GM12892 (cell line): Measurements from ENCODE around the gene COL4A1. TPM values are rescaled to one million over a fixed set of nuclear protein-coding genes. Genes with fewer than 3 reads are reported as not detected.

ENCODE experiments used
- DNase-seq: peaks from one replicate; pipeline ENCODE4 v3.0.0; 2011; ENCODE audit not compliant: insufficient read length
- FAIRE-seq: peaks from 2 replicates; lab custom pipeline; 2011; peaks lifted over from hg19 to GRCh38; lab: Jason Lieb, UNC
- POLR2A ChIP-seq: IDR thresholded peaks from 2 replicates; pipeline ENCODE4 v1.6.1; 2011; ENCODE audit warnings: low read depth, low read length, control low read depth
- POLR2AphosphoS5 ChIP-seq: IDR thresholded peaks from 2 replicates; pipeline ENCODE4 v1.6.1; 2011; ENCODE audit warnings: low read depth, low read length, control low read depth
- TAF1 ChIP-seq: IDR thresholded peaks from 2 replicates; pipeline ENCODE4 v1.6.1; 2011; ENCODE audit warnings: low read depth, mild to moderate bottlenecking, control low read depth, low read length, borderline replicate concordance
- polyA plus RNA-seq: library from polyadenylated mRNA; unstranded; fragments of >200 nt; gene quantifications from one replicate; pipeline ENCODE4 v1.2.1, GENCODE V29; 2012; ENCODE audit warnings: missing spikeins, inconsistent platforms; ENCODE audit not compliant: missing spikeins

Gene COL4A1
- not detected for polyA plus RNA-seq

DNA sequence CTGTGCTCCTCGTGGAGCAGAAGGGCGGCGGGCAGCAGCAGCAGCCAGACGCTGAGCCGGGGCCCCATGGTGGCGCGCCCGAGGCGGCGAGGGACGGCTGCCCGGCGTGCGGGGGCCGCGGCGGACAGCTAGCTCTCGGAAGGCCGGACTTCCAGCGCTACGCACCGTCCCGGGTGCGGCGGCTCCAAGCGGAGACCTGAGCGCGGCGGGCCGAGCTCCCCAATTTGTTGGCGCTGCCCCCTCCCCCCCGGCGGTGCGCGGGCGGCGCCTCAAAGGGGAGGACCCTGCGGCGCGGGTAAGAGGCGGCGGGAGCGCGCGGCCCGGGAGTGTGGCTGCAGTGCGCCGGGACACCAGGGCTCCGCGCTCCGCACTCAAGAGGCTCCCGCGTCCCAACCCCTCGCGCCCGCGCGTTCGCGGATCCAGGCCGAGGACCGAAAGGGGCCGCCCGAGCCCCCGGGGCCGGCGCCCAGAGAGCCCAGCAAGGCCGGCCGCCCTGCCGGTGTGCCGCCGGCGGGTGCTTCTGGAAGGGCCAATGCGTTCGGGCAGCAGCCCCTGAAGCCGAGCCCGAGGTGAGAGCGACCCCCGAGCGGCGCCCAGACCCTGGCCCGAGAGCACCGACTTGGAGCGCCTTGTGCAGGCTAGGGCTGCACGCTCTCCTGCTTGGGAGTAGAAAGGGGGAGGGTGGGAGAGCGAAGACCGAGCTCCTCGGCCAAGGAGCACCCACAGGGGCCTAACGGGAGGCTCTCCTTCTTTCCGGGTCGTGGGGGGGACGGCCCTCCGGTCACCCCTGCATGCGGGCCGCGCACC is at the start of gene COL4A1, which contains the start of gene COL4A2:
Gene COL4A1, minus strand, starts transcription at position 198 of the 807 bp plus-strand sequence. Its CDS starts 130 bp downstream, at position 68.
Gene COL4A2, plus strand, starts transcription at position 325 of the 807 bp plus-strand sequence. CDS start 620 bp downstream, outside the sequence.
- no peak for FAIRE-seq
- DNase-seq = no peak
- TF ChIP-seq POLR2AphosphoS5 = no peak
- no peak for TF ChIP-seq TAF1
- TF ChIP-seq POLR2A = no peak

DNA sequence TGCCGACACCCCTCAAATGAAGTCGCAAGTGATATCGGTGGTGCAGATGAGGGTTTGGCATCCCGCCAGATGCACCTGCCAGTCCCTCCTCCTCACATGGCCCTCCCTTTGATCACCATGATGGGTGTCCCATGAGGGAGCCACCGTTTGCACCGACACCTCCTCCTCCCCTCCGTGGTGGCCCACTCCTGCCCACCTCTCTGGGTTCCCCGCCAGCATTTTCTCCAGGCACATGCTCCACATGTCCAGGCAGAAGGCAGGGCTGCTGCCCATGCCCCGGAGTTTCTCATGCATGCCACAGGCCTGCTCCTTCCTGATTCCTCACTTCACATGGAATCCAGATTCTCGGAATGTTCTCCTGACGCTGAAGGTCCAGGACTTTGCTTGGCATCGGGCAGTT is 49.4 kb upstream of the COL4A1 start:
- TF ChIP-seq POLR2AphosphoS5 (no peak), TAF1 (no peak), POLR2A (no peak)
- no peak for DNase-seq
- no peak for FAIRE-seq

DNA sequence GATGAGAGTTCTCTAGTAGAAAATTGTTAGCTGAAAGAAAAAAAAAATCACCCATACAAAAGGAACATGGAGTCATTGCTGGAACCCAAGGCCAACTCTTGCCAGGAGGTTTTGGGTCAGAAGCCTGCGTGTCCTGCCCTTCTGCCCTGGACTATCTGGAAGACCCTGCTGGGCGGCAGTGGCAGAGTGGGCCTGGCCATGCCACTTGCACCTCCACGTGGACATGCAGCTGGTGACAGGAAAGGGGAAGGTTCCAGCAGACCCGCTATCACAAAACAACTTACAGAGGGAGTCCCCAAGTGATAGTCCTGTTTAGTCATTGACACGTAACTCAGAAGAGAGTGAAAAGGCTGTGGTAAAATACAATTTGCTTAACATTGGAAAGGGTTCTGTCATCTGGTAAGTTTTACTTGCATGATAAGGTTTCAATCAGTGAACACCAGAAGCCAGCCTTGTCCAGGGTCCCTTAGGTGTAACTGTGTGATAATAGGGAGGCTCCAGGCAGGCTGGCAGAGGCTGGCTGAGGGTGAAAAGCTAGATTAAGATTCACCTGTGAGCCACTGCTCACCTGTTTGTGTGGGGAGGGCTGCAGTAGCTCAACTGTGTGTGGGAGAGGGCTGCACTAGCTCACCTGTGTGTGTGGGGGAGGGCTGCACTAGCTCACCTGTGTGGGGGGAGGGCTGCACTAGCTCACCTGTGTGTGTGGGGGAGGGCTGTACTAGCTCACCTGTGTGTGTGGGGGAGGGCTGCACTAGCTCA is 47.9 kb upstream of the COL4A1 start:
- no peak for TF ChIP-seq POLR2A
- no peak for TF ChIP-seq TAF1
- TF ChIP-seq POLR2AphosphoS5 = no peak
- FAIRE-seq (peak; percentile 33), DNase-seq (no peak)

DNA sequence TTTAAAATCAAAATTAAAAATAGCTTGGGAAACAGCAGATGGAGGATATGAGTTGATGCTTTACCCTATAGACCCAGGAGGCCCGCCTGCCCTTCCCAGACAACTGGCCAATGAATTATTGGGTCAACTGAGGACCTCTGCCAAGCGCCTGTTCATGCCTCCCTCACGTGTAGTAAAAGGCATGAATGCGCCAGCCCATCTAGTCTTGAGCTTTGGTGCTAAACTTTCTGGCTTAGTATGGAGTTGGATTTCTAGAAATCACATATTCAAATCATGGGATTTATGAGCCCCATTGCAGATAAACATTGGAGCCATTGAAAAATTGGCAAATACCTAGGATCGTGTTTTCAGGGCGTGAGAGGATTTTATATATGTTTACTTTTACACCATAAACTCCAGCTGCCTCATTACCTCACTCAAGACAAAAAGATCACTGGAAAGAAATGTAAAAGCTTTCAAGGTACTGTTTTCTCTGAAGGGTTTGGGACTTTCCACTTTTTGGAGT is 47.2 kb upstream of the COL4A1 start:
- no peak for DNase-seq
- TF ChIP-seq POLR2AphosphoS5 (no peak), POLR2A (no peak), TAF1 (no peak)
- no peak for FAIRE-seq

- TF ChIP-seq POLR2AphosphoS5 = no peak
- no peak for TF ChIP-seq TAF1
- no peak for TF ChIP-seq POLR2A
- DNase-seq = no peak
- no peak for FAIRE-seq
These were observed 46.5 kb upstream of the COL4A1 start for GRCh38 chr13:110353339-110353977.

DNA sequence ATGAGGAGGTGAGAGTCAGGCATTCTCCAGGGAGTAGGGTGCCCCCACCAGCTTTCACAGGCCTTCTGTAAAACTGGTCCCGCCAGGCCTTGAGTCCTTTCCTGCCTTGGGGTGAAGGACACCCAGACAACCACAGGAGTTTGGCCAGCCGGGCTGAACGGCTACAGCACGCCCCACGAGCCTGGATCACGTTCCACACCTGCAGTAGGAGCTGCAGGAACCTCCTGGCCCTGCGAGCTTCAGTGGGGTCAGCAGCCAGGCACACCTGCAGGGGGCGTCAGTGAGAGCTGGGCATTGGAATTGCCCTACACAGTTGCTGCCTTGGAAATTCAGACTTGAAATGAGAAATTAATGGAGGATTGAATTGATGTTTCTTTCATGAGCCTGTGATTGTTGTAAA is 45.8 kb upstream of the COL4A1 start:
- no peak for FAIRE-seq
- DNase-seq = no peak
- TF ChIP-seq TAF1 (no peak), POLR2AphosphoS5 (no peak), POLR2A (no peak)

DNA sequence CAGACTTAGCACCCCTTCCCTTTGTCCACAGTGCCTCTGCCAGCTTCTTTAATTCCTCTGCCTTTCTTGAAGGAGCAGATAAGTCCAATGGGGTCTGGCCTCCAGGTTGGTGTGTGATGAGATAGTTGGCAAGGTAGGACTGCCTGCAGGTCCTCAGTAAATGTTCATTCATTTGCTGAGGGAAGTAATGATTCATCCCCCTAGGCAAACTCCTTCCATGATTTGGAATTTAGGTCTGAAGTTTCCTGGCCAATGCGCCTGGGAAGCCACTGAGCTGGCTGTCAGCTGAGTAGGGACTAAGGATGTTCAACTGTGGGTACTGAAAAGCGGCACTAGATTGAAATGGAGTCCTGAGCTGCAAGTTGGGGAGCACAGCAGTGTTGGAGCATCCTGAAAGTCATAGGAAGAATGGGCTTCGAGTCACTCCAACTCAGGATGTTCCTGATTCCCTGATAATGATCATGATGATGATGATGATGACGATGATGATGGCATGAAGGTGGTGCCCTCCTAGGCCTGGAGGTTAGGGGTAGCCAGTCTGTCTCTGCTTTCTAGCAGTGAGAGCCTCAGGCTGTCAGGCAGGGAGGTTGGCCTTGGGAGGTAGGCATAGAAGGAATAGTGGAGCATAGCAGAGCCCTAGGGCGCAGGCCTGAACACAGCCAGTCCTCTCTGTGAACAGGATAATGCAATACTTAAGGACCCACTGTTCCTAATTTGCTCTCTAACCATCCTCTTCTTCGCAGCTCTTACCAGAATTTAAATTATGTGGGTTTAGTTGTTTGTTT is 44.9 kb upstream of the COL4A1 start:
- DNase-seq = no peak
- no peak for FAIRE-seq
- TF ChIP-seq POLR2AphosphoS5 (no peak), POLR2A (no peak), TAF1 (no peak)

GRCh38 chr13:110350509-110350908 is 43.6 kb upstream of the COL4A1 start:
- FAIRE-seq = no peak
- no peak for DNase-seq
- TF ChIP-seq POLR2A (no peak), POLR2AphosphoS5 (no peak), TAF1 (no peak)

DNA sequence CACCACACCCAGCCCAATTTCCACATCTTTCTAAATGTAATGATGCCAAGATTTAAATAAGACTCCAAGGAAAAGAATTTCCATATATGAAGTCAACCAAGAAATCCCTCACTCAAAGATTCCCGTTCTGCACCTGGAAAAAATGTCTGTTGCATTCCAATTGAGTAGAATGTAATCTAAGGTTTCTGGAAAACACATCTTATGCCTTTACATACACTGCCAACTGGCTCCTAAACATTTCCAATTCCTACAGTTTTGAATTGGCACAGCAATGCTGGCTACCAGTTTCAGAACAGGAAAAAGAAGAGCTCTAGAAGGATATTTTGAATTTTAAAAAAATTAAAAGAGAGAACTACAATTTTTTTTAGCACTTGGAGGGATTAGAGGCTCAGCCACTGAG is 43.1 kb upstream of the COL4A1 start:
- FAIRE-seq (no peak), DNase-seq (no peak)
- TF ChIP-seq POLR2A (no peak), TAF1 (no peak), POLR2AphosphoS5 (no peak)

DNA sequence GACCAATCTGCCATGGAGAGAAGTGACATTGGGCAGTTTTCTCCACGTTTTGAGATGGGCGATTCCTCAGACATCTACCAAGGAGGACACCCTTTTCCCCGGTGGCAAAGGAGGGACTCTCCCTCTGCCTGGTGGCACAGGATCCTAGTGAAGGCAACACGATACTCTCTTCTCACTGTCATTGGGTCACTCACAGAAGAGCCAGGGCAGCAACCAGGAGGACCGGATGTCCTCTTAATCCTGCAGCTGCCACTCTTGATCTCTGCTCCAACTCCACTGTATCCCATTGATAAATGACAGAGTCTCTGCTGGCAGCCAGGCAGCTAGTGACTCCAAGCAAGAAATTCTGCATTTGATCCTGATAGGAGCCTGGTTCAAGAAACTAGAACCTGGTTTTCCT is 42.3 kb upstream of the COL4A1 start:
- DNase-seq (no peak), FAIRE-seq (no peak)
- no peak for TF ChIP-seq POLR2A
- no peak for TF ChIP-seq POLR2AphosphoS5
- TF ChIP-seq TAF1 = no peak

GRCh38 chr13:110348309-110349105 is 41.5 kb upstream of the COL4A1 start:
- TF ChIP-seq TAF1 (no peak), POLR2AphosphoS5 (no peak), POLR2A (no peak)
- DNase-seq (no peak), FAIRE-seq (no peak)
